Keratinocyte (primary cell): ENCODE data around the gene MTMR4.
"Not testable (repeated sequence)": the region's sequence is repeated elsewhere in the genome, so short reads cannot be mapped to it uniquely, and the experiment has no call there.

Experiments used
- CTCF ChIP-seq, 3 experiments: IDR thresholded peaks in 1 of 3; conservative IDR thresholded peaks in 1 of 3; optimal IDR thresholded peaks in 1 of 3; 2 replicates in 2 of 3; 3 replicates in 1 of 3; pipeline versions ENCODE3 to v1.5.1; 2011; ENCODE audit warnings: low read length in 3 of 3, mild to moderate bottlenecking in 3 of 3, moderate library complexity in 2 of 3, control low read depth in 1 of 3, inconsistent platforms in 1 of 3; ENCODE audit not compliant: insufficient read depth in 2 of 3; ENCODE audit errors: extremely low read depth in 1 of 3
- EZH2 ChIP-seq: IDR thresholded peaks from one replicate; pipeline ENCODE4 v1.6.1; 2012; ENCODE audit warnings: inconsistent platforms, mild to moderate bottlenecking, low read length, moderate library complexity

GRCh38 chr17:58481798-58482197 lies 32.6 kb downstream of the MTMR4 start:
- not testable (repeated sequence) for TF ChIP-seq CTCF (optimal IDR thresholded peaks at IDR 0.05 in 1 of 3, IDR thresholded peaks at IDR 0.05 in 1 of 3, conservative IDR thresholded peaks at IDR 0.05 in 1 of 3; ENCODE audit: extremely low read depth in 1 of 3, insufficient read depth in 2 of 3, low read length in 3 of 3); EZH2
